K562 (cell line): ENCODE results near the gene OBSL1. TPM values are rescaled to one million over a fixed set of nuclear protein-coding genes. Genes with fewer than 3 reads are reported as not detected.

Experiments
- BCOR ChIP-seq: fragments of 450-650 bp; IDR thresholded peaks from 2 replicates; pipeline ENCODE4 v1.6.1; 2016
- GTF2F1 ChIP-seq: IDR thresholded peaks from 2 replicates; pipeline ENCODE4 v1.6.1; 2011; ENCODE audit warnings: low read depth, low read length, improper control_type of control experiment
- MBD2 ChIP-seq: sonication (generic); IDR thresholded peaks from 2 replicates; pipeline ENCODE4 v1.6.1; 2016; ENCODE audit warnings: low read depth, borderline replicate concordance
- MCM5 ChIP-seq: fragments of 450-650 bp; IDR thresholded peaks from 2 replicates; pipeline ENCODE4 v1.6.1; 2016; ENCODE audit warnings: low read depth
- MCM7 ChIP-seq, 2 experiments: fragments of 450-650 bp; IDR thresholded peaks; 2 replicates each; pipeline ENCODE4 v1.6.1; 2016 to 2018
- NFE2 ChIP-seq: IDR thresholded peaks from 2 replicates; pipeline ENCODE4 v1.6.1; 2014; ENCODE audit warnings: antibody characterized with exemption, low read depth
- PTTG1 ChIP-seq: fragments of 450-650 bp; IDR thresholded peaks from 2 replicates; pipeline ENCODE4 v1.6.1; 2016; ENCODE audit warnings: low read depth, mild to moderate bottlenecking, missing genetic modification characterization, missing compliant biosample characterization
- RAD21 ChIP-seq, 2 experiments: fragments of 250-450 bp in 1 of 2; fragments of 450-650 bp in 1 of 2; sonication (Bioruptor Pico) in 1 of 2; formaldehyde crosslinking in 1 of 2; IDR thresholded peaks in 1 of 2; conservative IDR thresholded peaks in 1 of 2; 2 replicates each; pipeline versions ENCODE4 v1.4.0 to v1.8.0; 2020 to 2022; ENCODE audit warnings: mild to moderate bottlenecking in 2 of 2, moderate library complexity in 1 of 2
- SIN3A ChIP-seq, 2 experiments: fragments of 150-350 bp in 1 of 2; IDR thresholded peaks; 2 replicates each; pipeline ENCODE4 v1.6.1; 2011 to 2016; ENCODE audit warnings: borderline replicate concordance in 2 of 2, low read depth in 2 of 2, low read length in 2 of 2, mild to moderate bottlenecking in 2 of 2, moderate library complexity in 2 of 2; ENCODE audit not compliant: control insufficient read depth in 1 of 2
- SP1 ChIP-seq: sonication (generic); formaldehyde crosslinking; IDR thresholded peaks from 2 replicates; pipeline ENCODE4 v1.8.1; 2022; ENCODE audit warnings: mild to moderate bottlenecking, missing genetic modification reagents
- TBP ChIP-seq: optimal IDR thresholded peaks from 2 replicates; pipeline ENCODE3; 2011; ENCODE audit warnings: low read depth, low read length, improper control_type of control experiment
- TEAD4 ChIP-seq, 2 experiments: sonication (generic) in 1 of 2; formaldehyde crosslinking in 1 of 2; IDR thresholded peaks; 2 replicates each; pipeline versions ENCODE4 v1.6.1 to v1.8.0; 2012 to 2022; ENCODE audit warnings: borderline replicate concordance in 1 of 2, inconsistent platforms in 1 of 2, low read length in 1 of 2, mild to moderate bottlenecking in 1 of 2, missing genetic modification reagents in 1 of 2
- ZBTB1 ChIP-seq: sonication (generic); formaldehyde crosslinking; IDR thresholded peaks from 2 replicates; pipeline ENCODE4 v1.8.1; 2023; ENCODE audit warnings: missing genetic modification reagents, low read depth, mild to moderate bottlenecking, borderline replicate concordance
- ZNF3 ChIP-seq: fragments of 250-450 bp; sonication (Bioruptor Pico); IDR thresholded peaks from 2 replicates; pipeline ENCODE4 v1.5.0; 2021; ENCODE audit warnings: mild to moderate bottlenecking, moderate library complexity
- ZNF316 ChIP-seq: fragments of 450-650 bp; IDR thresholded peaks from 2 replicates; pipeline ENCODE4 v1.6.1; 2016
- ZNF644 ChIP-seq: fragments of 200-800 bp; sonication (Bioruptor generic); IDR thresholded peaks from 2 replicates; pipeline ENCODE4 v1.6.1; 2016; ENCODE audit warnings: low read depth, missing genetic modification characterization, missing compliant biosample characterization
- polyA plus RNA-seq, 8 experiments: library from polyadenylated mRNA; depleted of rRNA in 4 of 8; stranded (reverse) in 5 of 8; unstranded in 3 of 8; fragments of >200 nt; fragmentation: Nextera tagmentation in 2 of 8; fragmentation: Illumina TruSeq in 1 of 8; extraction: Ambion mirVana in 2 of 8; extraction: Trizol in 1 of 8; gene quantifications; 2 replicates each; pipeline versions ENCODE4 v1.2.1 to v1.2.3, GENCODE V29; 2011 to 2014; ENCODE audit warnings: inconsistent platforms in 1 of 8, missing spikeins in 1 of 8
- total RNA-seq, 7 experiments: library from RNA; depleted of rRNA in 6 of 7; stranded (reverse); fragments of >200 nt in 6 of 7; fragmentation: Illumina TruSeq in 2 of 7; extraction: Trizol in 2 of 7; gene quantifications; 2 replicates each; pipeline versions ENCODE4 v1.2.1 to v1.2.3, GENCODE V29; 2011 to 2021; ENCODE audit warnings: low replicate concordance in 1 of 7
- TF ChIP-seq, protein P1 (sequence below): sonication (generic); formaldehyde crosslinking; IDR thresholded peaks from 2 replicates; pipeline ENCODE4 v1.8.0; 2022; ENCODE audit warnings: mild to moderate bottlenecking, missing genetic modification reagents
- TF ChIP-seq, protein P2 (sequence below), 2 experiments: fragments of 450-650 bp; IDR thresholded peaks; 2 replicates each; pipeline ENCODE4 v1.6.1; 2018; ENCODE audit warnings: mild to moderate bottlenecking in 2 of 2, low read depth in 1 of 2; ENCODE audit not compliant: partially characterized antibody in 2 of 2
- TF ChIP-seq, protein P3 (sequence below): fragments of 450-650 bp; IDR thresholded peaks from 2 replicates; pipeline ENCODE4 v1.6.1; 2014; ENCODE audit warnings: low read depth, mild to moderate bottlenecking, moderate library complexity, borderline replicate concordance
- TF ChIP-seq, protein P4 (sequence below): sonication (generic); formaldehyde crosslinking; IDR thresholded peaks from 2 replicates; pipeline ENCODE4 v1.8.0; 2022; ENCODE audit warnings: missing genetic modification reagents, mild to moderate bottlenecking, moderate library complexity, borderline replicate concordance

Gene OBSL1
- total and polyA plus RNA-seq, 9 of the 15 experiments (the other 6 are each of a cell fraction or from before 2014, with no cell fraction given), result 1.2 to 26.6 (median 8.6) TPM

DNA sequence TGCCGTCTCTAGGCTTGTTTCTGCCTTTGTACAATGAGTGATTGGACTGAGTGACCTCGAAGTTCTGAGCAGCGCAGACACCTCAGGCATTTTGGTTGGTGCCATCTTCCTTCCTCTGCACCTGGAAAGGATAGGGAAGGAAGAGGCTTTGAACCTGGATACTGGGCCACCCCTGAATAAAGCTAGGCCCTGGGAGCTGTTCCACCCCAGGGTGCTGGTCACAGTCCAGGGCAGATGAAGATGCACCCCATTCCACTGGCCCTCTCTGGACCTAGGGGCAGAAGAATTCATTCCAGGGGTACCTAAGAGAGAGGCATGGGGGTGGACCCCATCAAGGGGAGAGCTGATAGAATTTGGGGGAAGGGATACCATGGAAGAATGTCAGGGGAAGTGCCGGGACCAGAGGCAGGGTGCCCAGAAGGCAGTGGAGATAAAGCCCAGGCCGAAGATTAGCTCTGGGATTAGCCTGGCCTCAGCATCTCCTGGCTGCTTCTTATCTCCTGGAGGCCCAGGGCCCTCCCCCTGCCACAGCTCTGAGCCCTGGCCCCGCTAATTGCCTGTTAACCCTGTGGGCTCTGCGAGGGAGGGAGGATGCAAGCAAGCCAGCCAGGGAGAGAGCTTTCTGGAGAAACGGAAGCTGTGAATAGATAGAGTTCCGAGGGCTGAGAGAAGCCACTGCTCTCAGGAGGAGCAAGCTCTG is 45.7 kb downstream of the OBSL1 start (continued):
- TF ChIP-seq SP1 (CRISPR knock-in tag), result peak; percentile 78
- TF ChIP-seq RAD21 (CRISPR knock-in tag; conservative IDR thresholded peaks at IDR 0.05 in 1 of 2, IDR thresholded peaks at IDR 0.05 in 1 of 2), result peak in 1 of 2 experiments; percentile 31; a peak in 2 of 4 replicates
- 0 out of 2 replicates have a peak, but pooled peaks have one; percentile 43 for TF ChIP-seq MBD2
- TF ChIP-seq BCOR, result peak; percentile 34; the same call in 1 of the 2 replicates
- TF ChIP-seq, protein P1, sequence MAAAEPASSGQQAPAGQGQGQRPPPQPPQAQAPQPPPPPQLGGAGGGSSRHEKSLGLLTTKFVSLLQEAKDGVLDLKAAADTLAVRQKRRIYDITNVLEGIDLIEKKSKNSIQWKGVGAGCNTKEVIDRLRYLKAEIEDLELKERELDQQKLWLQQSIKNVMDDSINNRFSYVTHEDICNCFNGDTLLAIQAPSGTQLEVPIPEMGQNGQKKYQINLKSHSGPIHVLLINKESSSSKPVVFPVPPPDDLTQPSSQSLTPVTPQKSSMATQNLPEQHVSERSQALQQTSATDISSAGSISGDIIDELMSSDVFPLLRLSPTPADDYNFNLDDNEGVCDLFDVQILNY (CRISPR knock-in tag), result no peak
- no peak for TF ChIP-seq ZNF316
- TF ChIP-seq, protein P2, sequence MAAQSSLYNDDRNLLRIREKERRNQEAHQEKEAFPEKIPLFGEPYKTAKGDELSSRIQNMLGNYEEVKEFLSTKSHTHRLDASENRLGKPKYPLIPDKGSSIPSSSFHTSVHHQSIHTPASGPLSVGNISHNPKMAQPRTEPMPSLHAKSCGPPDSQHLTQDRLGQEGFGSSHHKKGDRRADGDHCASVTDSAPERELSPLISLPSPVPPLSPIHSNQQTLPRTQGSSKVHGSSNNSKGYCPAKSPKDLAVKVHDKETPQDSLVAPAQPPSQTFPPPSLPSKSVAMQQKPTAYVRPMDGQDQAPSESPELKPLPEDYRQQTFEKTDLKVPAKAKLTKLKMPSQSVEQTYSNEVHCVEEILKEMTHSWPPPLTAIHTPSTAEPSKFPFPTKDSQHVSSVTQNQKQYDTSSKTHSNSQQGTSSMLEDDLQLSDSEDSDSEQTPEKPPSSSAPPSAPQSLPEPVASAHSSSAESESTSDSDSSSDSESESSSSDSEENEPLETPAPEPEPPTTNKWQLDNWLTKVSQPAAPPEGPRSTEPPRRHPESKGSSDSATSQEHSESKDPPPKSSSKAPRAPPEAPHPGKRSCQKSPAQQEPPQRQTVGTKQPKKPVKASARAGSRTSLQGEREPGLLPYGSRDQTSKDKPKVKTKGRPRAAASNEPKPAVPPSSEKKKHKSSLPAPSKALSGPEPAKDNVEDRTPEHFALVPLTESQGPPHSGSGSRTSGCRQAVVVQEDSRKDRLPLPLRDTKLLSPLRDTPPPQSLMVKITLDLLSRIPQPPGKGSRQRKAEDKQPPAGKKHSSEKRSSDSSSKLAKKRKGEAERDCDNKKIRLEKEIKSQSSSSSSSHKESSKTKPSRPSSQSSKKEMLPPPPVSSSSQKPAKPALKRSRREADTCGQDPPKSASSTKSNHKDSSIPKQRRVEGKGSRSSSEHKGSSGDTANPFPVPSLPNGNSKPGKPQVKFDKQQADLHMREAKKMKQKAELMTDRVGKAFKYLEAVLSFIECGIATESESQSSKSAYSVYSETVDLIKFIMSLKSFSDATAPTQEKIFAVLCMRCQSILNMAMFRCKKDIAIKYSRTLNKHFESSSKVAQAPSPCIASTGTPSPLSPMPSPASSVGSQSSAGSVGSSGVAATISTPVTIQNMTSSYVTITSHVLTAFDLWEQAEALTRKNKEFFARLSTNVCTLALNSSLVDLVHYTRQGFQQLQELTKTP (IDR thresholded peaks at IDR 0.05; ENCODE audit: low read depth in 1 of 2, partially characterized antibody in 2 of 2), result no peak
- TF ChIP-seq ZBTB1 (CRISPR knock-in tag), result no peak
- TF ChIP-seq, protein P3, sequence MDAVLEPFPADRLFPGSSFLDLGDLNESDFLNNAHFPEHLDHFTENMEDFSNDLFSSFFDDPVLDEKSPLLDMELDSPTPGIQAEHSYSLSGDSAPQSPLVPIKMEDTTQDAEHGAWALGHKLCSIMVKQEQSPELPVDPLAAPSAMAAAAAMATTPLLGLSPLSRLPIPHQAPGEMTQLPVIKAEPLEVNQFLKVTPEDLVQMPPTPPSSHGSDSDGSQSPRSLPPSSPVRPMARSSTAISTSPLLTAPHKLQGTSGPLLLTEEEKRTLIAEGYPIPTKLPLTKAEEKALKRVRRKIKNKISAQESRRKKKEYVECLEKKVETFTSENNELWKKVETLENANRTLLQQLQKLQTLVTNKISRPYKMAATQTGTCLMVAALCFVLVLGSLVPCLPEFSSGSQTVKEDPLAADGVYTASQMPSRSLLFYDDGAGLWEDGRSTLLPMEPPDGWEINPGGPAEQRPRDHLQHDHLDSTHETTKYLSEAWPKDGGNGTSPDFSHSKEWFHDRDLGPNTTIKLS, result peak; percentile 29; the same call in 1 of the 2 replicates
- no peak for TF ChIP-seq SIN3A (IDR thresholded peaks at IDR 0.05; ENCODE audit: borderline replicate concordance in 2 of 2, control insufficient read depth in 1 of 2, low read depth in 2 of 2, low read length in 2 of 2)
- TF ChIP-seq MCM5, result no peak
- no peak for TF ChIP-seq MCM7 (IDR thresholded peaks at IDR 0.05)
- 0 out of 2 replicates have a peak, but pooled peaks have one; percentile 63 for TF ChIP-seq ZNF644
- no peak for TF ChIP-seq PTTG1
- TF ChIP-seq, protein P4, sequence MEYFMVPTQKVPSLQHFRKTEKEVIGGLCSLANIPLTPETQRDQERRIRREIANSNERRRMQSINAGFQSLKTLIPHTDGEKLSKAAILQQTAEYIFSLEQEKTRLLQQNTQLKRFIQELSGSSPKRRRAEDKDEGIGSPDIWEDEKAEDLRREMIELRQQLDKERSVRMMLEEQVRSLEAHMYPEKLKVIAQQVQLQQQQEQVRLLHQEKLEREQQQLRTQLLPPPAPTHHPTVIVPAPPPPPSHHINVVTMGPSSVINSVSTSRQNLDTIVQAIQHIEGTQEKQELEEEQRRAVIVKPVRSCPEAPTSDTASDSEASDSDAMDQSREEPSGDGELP (CRISPR knock-in tag), result peak; percentile 72; the same call in 1 of the 2 replicates
- TF ChIP-seq NFE2, result peak; percentile 38; the same call in 1 of the 2 replicates
- TF ChIP-seq TBP, result no peak
- peak; percentile 94 for TF ChIP-seq TEAD4 (IDR thresholded peaks at IDR 0.05; ENCODE audit: low read length)
- TF ChIP-seq TEAD4 (CRISPR knock-in tag; IDR thresholded peaks at IDR 0.05; ENCODE audit: borderline replicate concordance), result no peak
- no peak for TF ChIP-seq ZNF3 (CRISPR knock-in tag)
- TF ChIP-seq GTF2F1, result no peak
